AG04449 (cell line): ENCODE measurements around the gene VPS13A.

ENCODE experiments used
- CTCF ChIA-PET: fragments of 350-600 bp; formaldehyde crosslinking; extraction: SDS; loops from one replicate; lab custom pipeline; 2021; ENCODE audit warnings: antibody characterized with exemption; lab: Yijun Ruan, JAX
- POLR2A ChIA-PET: fragments of 400-600, 350-600 bp; formaldehyde crosslinking; extraction: SDS; loops from one replicate; lab custom pipeline; 2020; ENCODE audit warnings: antibody characterized with exemption, inconsistent platforms; lab: Yijun Ruan, JAX
- DNase-seq: peaks from one replicate; pipeline ENCODE4 v3.0.0-alpha.2; 2010; ENCODE audit warnings: low read depth, low spot score
- H3K4me3 ChIP-seq: 2 replicates; pipeline ENCODE4 v1.5.1; 2011; ENCODE audit warnings: low read depth, mild to moderate bottlenecking, control low read depth, low read length
- CTCF ChIP-seq: IDR thresholded peaks from one replicate; pipeline ENCODE4 v1.5.1; 2011; ENCODE audit warnings: mild to moderate bottlenecking, moderate library complexity, low read length, control low read depth, inconsistent platforms; ENCODE audit not compliant: insufficient read depth; ENCODE audit errors: missing control alignments

The VPS13A gene

GRCh38 chr9:77276799-77277198 lies 99.5 kb downstream of the VPS13A start:
- POLR2A ChIA-PET = no interaction called here

GRCh38 chr9:77277719-77278118 lies 100.4 kb downstream of the VPS13A start:
- ChIA-PET CTCF (no interaction called here), POLR2A (no interaction called here)
- DNase-seq = no peak
- no peak overlapping the region for H3K4me3 ChIP-seq
- no peak for TF ChIP-seq CTCF

More at GRCh38 chr9:77276799-77277198, 99.5 kb downstream of the VPS13A start:
- DNase-seq = no peak
- no peak for TF ChIP-seq CTCF
- no peak overlapping the region for H3K4me3 ChIP-seq
- CTCF ChIA-PET = no interaction called here

DNA sequence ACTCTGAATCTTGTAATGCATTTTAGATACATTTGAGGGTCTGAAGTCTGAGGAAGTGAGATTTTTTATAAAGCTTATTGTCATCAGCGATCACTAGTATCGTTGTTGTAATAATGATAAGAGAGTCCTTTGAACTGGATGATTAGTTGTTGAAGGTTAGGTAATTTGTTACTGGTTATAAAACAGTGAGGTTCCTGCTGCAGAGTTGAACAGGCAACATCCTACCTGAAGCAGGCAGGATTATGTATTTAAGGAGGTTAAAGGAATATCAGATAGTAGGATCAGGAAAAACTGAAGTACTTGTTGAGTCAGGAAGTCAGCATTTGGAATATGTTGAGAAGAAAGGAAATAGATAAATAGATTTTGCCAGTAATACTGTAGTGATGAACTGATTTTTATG lies 106.7 kb downstream of the VPS13A start:
- no peak for TF ChIP-seq CTCF
- ChIA-PET CTCF (interaction anchor here (0.7 to 3.4 kb wide), 3 partner anchors 8 to 10 kb away, joined by 3 to 23 read pairs (median 3); no protein-coding TSS in a partner anchor), POLR2A (no interaction called here)
- H3K4me3 ChIP-seq = no peak overlapping the region
- DNase-seq = no peak

DNA sequence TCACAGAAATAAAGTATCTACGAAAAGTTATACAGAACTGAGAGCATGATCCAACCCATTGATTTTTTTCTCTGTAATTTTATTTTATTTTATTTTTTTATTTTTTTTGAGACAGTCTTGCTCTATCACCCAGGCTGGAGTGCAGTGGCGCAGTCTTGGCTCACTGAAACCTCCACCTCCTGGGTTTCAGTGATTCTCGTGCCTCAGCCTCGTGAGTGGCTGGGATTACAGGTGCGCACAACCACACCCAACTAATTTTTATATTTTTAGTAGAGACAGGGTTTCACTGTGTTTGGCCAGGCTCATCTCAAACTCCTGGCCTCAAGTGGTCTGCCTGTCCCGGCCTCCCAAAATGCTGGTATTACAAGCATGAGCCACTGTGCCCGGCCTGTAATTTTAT lies 107.3 kb downstream of the VPS13A start:
- no peak overlapping the region for H3K4me3 ChIP-seq
- ChIA-PET POLR2A (no interaction called here), CTCF (interaction anchor here (0.7 to 3.4 kb wide), 2 partner anchors 8 to 10 kb away, joined by 3 to 23 read pairs; no protein-coding TSS in a partner anchor)
- no peak for TF ChIP-seq CTCF
- no peak for DNase-seq

GRCh38 chr9:77290373-77290772 lies 113.0 kb downstream of the VPS13A start:
- CTCF ChIA-PET = interaction anchor here (3.1 to 3.6 kb wide), 3 partner anchors 10 to 144 kb away, joined by 9 to 42 read pairs (median 18); no protein-coding TSS in a partner anchor
- H3K4me3 ChIP-seq = no peak overlapping the region
- no peak for TF ChIP-seq CTCF
- no peak for DNase-seq
- POLR2A ChIA-PET = no interaction called here

GRCh38 chr9:77291714-77292113 lies 114.4 kb downstream of the VPS13A start:
- TF ChIP-seq CTCF = peak; percentile 55

More at GRCh38 chr9:77291714-77292113, 114.4 kb downstream of the VPS13A start:
- no peak for DNase-seq
- POLR2A ChIA-PET = no interaction called here
- CTCF ChIA-PET = interaction anchor here (0.7 to 3.6 kb wide), 16 partner anchors 9 to 197 kb away, joined by 3 to 42 read pairs (median 5); no protein-coding TSS in a partner anchor
- H3K4me3 ChIP-seq = no peak overlapping the region
